HepG2 (cell line): ENCODE results near the gene LZTS2. TPM values are rescaled to one million over a fixed set of nuclear protein-coding genes. Genes with fewer than 3 reads are reported as not detected.

Experiments used
- NONO ChIP-seq, 2 experiments: fragments of 450-650 bp in 1 of 2; sonication (generic) in 1 of 2; formaldehyde crosslinking in 1 of 2; IDR thresholded peaks in 1 of 2; conservative IDR thresholded peaks in 1 of 2; 2 replicates each; pipeline versions ENCODE4 v1.6.1 to v1.8.0; 2017 to 2022; ENCODE audit warnings: mild to moderate bottlenecking in 1 of 2, missing genetic modification reagents in 1 of 2, moderate library complexity in 1 of 2
- NR2F6 ChIP-seq, 2 experiments: IDR thresholded peaks; 2 replicates each; pipeline ENCODE4 v1.6.1; 2016; ENCODE audit warnings: antibody characterized with exemption in 1 of 2, mild to moderate bottlenecking in 1 of 2
- SIX4 ChIP-seq: sonication (generic); formaldehyde crosslinking; IDR thresholded peaks from 2 replicates; pipeline ENCODE4 v1.4.0; 2020; ENCODE audit warnings: missing genetic modification reagents
- SRF ChIP-seq: IDR thresholded peaks from 2 replicates; pipeline ENCODE4 v1.6.1; 2011; ENCODE audit warnings: mild to moderate bottlenecking, low read depth, low read length, moderate library complexity
- SUZ12 ChIP-seq: fragments of 150-350 bp; IDR thresholded peaks from 2 replicates; pipeline ENCODE4 v1.6.1; 2014; ENCODE audit warnings: low read depth, low read length
- TGIF2 ChIP-seq: IDR thresholded peaks from 2 replicates; pipeline ENCODE4 v1.6.1; 2016; ENCODE audit warnings: control low read depth, missing compliant biosample characterization
- TP53 ChIP-seq: sonication (generic); formaldehyde crosslinking; conservative IDR thresholded peaks from 2 replicates; pipeline ENCODE4 v1.4.0; 2020; ENCODE audit warnings: missing genetic modification reagents
- USF2 ChIP-seq, 2 experiments: sonication (generic) in 1 of 2; formaldehyde crosslinking in 1 of 2; IDR thresholded peaks; 2 replicates each; pipeline versions ENCODE4 v1.5.1 to v1.6.1; 2011 to 2020; ENCODE audit warnings: borderline replicate concordance in 1 of 2, low read depth in 1 of 2, low read length in 1 of 2, mild to moderate bottlenecking in 1 of 2, missing genetic modification reagents in 1 of 2, moderate library complexity in 1 of 2
- ZMYM2 ChIP-seq: sonication (generic); formaldehyde crosslinking; IDR thresholded peaks from 2 replicates; pipeline ENCODE4 v1.8.0; 2022; ENCODE audit warnings: mild to moderate bottlenecking, missing genetic modification reagents
- ZNF333 ChIP-seq: sonication (generic); formaldehyde crosslinking; IDR thresholded peaks from 2 replicates; pipeline ENCODE4 v1.4.0; 2020; ENCODE audit warnings: mild to moderate bottlenecking, missing genetic modification reagents, borderline replicate concordance
- ZNF431 ChIP-seq: sonication (generic); formaldehyde crosslinking; IDR thresholded peaks from 2 replicates; pipeline ENCODE4 v1.9.0; 2022; ENCODE audit warnings: missing genetic modification reagents, low read depth, mild to moderate bottlenecking, borderline replicate concordance
- ZNF614 ChIP-seq: IDR thresholded peaks from 2 replicates; pipeline ENCODE4 v1.6.1; 2018; ENCODE audit warnings: missing biosample characterization, missing genetic modification reagents, inconsistent platforms, borderline replicate concordance
- ZSCAN12 ChIP-seq: sonication (generic); formaldehyde crosslinking; IDR thresholded peaks from 2 replicates; pipeline ENCODE4 v1.9.0; 2021; ENCODE audit warnings: mild to moderate bottlenecking, missing genetic modification reagents
- ZSCAN29 ChIP-seq: sonication (generic); formaldehyde crosslinking; conservative IDR thresholded peaks from 2 replicates; pipeline ENCODE4 v1.4.0; 2020; ENCODE audit warnings: mild to moderate bottlenecking, missing genetic modification reagents
- polyA plus RNA-seq, 8 experiments: library from polyadenylated mRNA; depleted of rRNA in 3 of 8; stranded (reverse) in 7 of 8; unstranded in 1 of 8; fragments of >200 nt; fragmentation: Illumina TruSeq in 4 of 8; extraction: Trizol in 4 of 8; gene quantifications; 2 replicates each; pipeline versions ENCODE4 v1.2.1 to v1.2.3, GENCODE V29; 2011 to 2016; ENCODE audit warnings: low read depth in 4 of 8, missing spikeins in 1 of 8, mixed read lengths in 1 of 8; ENCODE audit not compliant: insufficient read depth in 1 of 8
- total RNA-seq, 5 experiments: library from RNA; depleted of rRNA; stranded (reverse); fragments of >200 nt; fragmentation: Illumina TruSeq; extraction: Trizol; gene quantifications; 2 replicates each; pipeline ENCODE4 v1.2.3, GENCODE V29; 2016; ENCODE audit warnings: low read depth in 1 of 5

LZTS2 gene
- total and polyA plus RNA-seq, 2 of the 13 experiments (the other 11 are each of a cell fraction or from before 2014, with no cell fraction given), result 43.6 to 65.6 TPM

GRCh38 chr10:100970914-100971811 lies 28.4 kb upstream of the LZTS2 start (continued):
- TF ChIP-seq USF2 (IDR thresholded peaks at IDR 0.05; ENCODE audit: low read depth, low read length), result no peak
- peak; percentile 19; the same call in 1 of the 2 replicates for TF ChIP-seq USF2 (CRISPR knock-in tag; IDR thresholded peaks at IDR 0.05; ENCODE audit: borderline replicate concordance)
- TF ChIP-seq SIX4, result peak; percentile 47; the same call in 1 of the 2 replicates
- TF ChIP-seq ZSCAN12, result no peak
- 0 out of 2 replicates have a peak, but pooled peaks have one; percentile 33 for TF ChIP-seq ZNF333 (CRISPR knock-in tag)
- TF ChIP-seq TP53 (CRISPR knock-in tag), result no peak
- no peak for TF ChIP-seq NONO (IDR thresholded peaks at IDR 0.05)
- peak; percentile 82 for TF ChIP-seq NONO (CRISPR knock-in tag; conservative IDR thresholded peaks at IDR 0.05)
- peak; percentile 94; the same call in 1 of the 2 replicates for TF ChIP-seq ZNF431 (CRISPR knock-in tag)
- peak; percentile 91 for TF ChIP-seq TGIF2
- peak; percentile 87; the same call in 1 of the 2 replicates for TF ChIP-seq ZNF614 (CRISPR knock-in tag)
- peak; percentile 99 for TF ChIP-seq NR2F6 (IDR thresholded peaks at IDR 0.05)
- TF ChIP-seq NR2F6 (CRISPR knock-in tag; IDR thresholded peaks at IDR 0.05), result peak; percentile 98
- no peak for TF ChIP-seq ZSCAN29
- 0 out of 2 replicates have a peak, but pooled peaks have one; percentile 42 for TF ChIP-seq ZMYM2 (CRISPR knock-in tag)
- TF ChIP-seq SRF, result peak; percentile 63; the same call in 1 of the 2 replicates
- no peak for TF ChIP-seq SUZ12
- TF ChIP-seq, all 625 proteins: peak for 243
